ENCODE measurements around the gene ZMYND19. TPM values are rescaled to one million over a fixed set of nuclear protein-coding genes. Genes with fewer than 3 reads are reported as not detected.
A peak's percentile ranks its signal among the peaks of the same experiment; 100 is the strongest.

ZMYND19 gene
- total RNA-seq, 1 donor from 2014 or later: 31.4 TPM

DNA sequence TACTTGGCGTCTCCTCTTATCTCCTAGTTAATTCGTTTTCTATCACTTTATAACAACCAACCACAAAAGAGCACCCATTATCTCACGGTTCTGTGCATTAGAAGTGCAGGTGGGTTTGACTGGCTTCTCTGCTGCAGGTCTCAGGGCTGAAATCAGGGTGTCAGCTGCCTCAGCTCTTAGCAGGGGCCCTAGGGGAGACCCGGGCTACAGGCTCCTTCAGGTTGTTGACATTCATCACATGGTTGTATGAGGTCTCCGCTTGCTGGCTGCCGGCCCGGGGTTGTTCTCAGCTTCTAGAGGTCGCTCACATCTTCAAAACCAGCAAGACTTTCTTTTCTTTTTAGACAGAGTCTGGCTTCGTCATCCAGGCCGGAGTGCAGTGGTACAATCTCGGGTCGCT, 2.9 kb upstream of the ZMYND19 start:
- no peak for DNase-seq (ENCODE audit: extremely low spot score, unreplicated experiment)
- H3K36me3 Mint-ChIP-seq (ENCODE audit: unreplicated experiment): no peaks in the 10 kb centered on the region
- H3K27me3 Mint-ChIP-seq (ENCODE audit: unreplicated experiment): no peaks in the 10 kb centered on the region
- no peaks in the 10 kb centered on the region for H3K9me3 Mint-ChIP-seq (ENCODE audit: unreplicated experiment)
- H3K4me1 Mint-ChIP-seq (ENCODE audit: unreplicated experiment): peaks cover 10% of the 10 kb centered on the region
- H3K27ac Mint-ChIP-seq (ENCODE audit: unreplicated experiment): no peak overlapping the region
- H3K4me3 Mint-ChIP-seq (ENCODE audit: unreplicated experiment): peak overlapping the region; percentile 29
- TF ChIP-seq, protein P1, sequence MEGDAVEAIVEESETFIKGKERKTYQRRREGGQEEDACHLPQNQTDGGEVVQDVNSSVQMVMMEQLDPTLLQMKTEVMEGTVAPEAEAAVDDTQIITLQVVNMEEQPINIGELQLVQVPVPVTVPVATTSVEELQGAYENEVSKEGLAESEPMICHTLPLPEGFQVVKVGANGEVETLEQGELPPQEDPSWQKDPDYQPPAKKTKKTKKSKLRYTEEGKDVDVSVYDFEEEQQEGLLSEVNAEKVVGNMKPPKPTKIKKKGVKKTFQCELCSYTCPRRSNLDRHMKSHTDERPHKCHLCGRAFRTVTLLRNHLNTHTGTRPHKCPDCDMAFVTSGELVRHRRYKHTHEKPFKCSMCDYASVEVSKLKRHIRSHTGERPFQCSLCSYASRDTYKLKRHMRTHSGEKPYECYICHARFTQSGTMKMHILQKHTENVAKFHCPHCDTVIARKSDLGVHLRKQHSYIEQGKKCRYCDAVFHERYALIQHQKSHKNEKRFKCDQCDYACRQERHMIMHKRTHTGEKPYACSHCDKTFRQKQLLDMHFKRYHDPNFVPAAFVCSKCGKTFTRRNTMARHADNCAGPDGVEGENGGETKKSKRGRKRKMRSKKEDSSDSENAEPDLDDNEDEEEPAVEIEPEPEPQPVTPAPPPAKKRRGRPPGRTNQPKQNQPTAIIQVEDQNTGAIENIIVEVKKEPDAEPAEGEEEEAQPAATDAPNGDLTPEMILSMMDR (IDR thresholded peaks at IDR 0.05): no peak

DNA sequence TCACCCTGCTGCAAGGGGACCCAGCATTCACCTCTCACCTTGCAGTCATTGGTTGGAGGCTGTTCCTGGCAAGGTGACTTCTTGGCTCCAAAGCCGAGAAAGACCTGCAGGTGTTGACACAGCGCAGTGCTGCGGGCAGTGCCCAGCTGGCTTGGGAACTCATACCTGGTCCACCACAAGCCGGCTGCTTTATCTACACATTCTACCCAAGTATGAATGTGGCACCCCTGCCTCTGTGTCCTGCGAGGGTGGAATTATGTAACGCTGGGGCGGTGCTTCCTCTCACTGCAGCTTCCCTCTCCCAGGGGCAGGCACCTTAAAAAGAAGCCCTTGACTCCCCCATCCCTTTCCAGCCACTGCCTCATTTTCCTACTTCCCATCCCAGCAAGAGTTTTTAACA, 2.5 kb upstream of the ZMYND19 start:
- peaks cover 11% of the 10 kb centered on the region for H3K4me1 Mint-ChIP-seq (ENCODE audit: unreplicated experiment)
- no peak for DNase-seq (ENCODE audit: extremely low spot score, unreplicated experiment)
- no peaks in the 10 kb centered on the region for H3K27me3 Mint-ChIP-seq (ENCODE audit: unreplicated experiment)
- no peak overlapping the region for H3K27ac Mint-ChIP-seq (ENCODE audit: unreplicated experiment)
- TF ChIP-seq, protein P1 (IDR thresholded peaks at IDR 0.05): no peak
- peak overlapping the region; percentile 29 for H3K4me3 Mint-ChIP-seq (ENCODE audit: unreplicated experiment)
- peaks cover 4% of the 10 kb centered on the region for H3K36me3 Mint-ChIP-seq (ENCODE audit: unreplicated experiment)
- H3K9me3 Mint-ChIP-seq (ENCODE audit: unreplicated experiment): no peaks in the 10 kb centered on the region

DNA sequence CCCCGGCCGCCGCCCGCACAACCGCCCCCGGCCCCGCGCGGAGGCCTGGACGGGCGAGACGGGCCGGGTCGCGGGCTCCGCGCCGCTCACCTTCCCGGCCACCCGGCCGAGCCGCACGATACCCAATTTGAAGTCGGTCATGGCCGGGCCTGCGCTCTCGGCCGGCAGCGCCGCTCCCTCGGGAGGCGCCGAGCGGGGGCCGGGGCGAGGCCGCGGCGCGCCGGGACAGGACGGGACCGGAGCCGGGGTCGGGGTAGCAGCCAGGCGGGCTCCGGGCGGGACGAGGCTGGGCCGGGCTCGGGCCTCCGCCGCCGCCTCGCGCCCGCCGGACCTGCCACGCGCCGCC, 216 bp downstream of the ZMYND19 start:
- H3K4me1 Mint-ChIP-seq (ENCODE audit: unreplicated experiment): peaks cover 11% of the 10 kb centered on the region
- TF ChIP-seq, protein P1 (IDR thresholded peaks at IDR 0.05): no peak
- H3K36me3 Mint-ChIP-seq (ENCODE audit: unreplicated experiment): peaks cover 12% of the 10 kb centered on the region
- no peaks in the 10 kb centered on the region for H3K27me3 Mint-ChIP-seq (ENCODE audit: unreplicated experiment)
- DNase-seq (ENCODE audit: extremely low spot score, unreplicated experiment): no peak
- no peak overlapping the region for H3K27ac Mint-ChIP-seq (ENCODE audit: unreplicated experiment)
- H3K4me3 Mint-ChIP-seq (ENCODE audit: unreplicated experiment): no peak overlapping the region
- no peaks in the 10 kb centered on the region for H3K9me3 Mint-ChIP-seq (ENCODE audit: unreplicated experiment)

DNA sequence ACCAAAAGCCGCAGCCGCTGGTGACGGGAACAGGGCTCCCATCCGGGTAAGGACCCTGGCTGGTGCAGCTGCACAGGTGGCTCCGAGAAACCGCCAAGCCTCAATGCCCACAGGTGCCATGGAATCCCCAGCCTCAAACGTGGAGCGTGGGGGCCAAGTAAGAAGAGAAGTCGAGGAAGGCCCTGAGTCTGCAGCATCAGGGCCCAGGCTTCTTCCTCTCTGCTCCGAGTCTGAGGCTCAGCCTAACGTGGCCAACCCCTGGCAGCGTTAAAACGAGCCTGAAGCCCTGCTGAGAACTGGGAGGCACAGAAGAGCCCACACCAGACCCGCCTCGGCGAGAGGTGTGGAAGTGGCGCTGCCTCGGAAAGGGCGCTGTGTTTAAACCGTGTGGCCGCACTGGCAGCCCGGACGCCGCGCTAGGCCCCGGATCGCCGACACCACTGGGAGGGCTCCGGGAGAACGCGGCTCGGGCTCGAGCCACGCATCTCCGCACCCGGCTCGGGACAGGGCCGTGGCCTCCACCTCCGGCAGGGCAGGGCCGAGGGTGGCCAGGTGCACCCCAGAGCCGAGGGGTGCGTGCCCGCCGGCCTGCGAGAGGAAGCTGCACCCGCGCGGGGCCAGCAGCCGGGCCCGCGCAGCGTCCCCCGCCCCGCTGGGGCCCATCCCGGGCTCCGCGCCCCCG, 730 bp downstream of the ZMYND19 start:
- Mint-ChIP-seq H3K36me3 (ENCODE audit: unreplicated experiment) (peaks cover 15% of the 10 kb centered on the region), H3K27ac (ENCODE audit: unreplicated experiment) (no peak overlapping the region), H3K27me3 (ENCODE audit: unreplicated experiment) (no peaks in the 10 kb centered on the region), H3K4me3 (ENCODE audit: unreplicated experiment) (peak overlapping the region; percentile 79), H3K9me3 (ENCODE audit: unreplicated experiment) (no peaks in the 10 kb centered on the region), H3K4me1 (ENCODE audit: unreplicated experiment) (peaks cover 11% of the 10 kb centered on the region)
- no peak for DNase-seq (ENCODE audit: extremely low spot score, unreplicated experiment)
- TF ChIP-seq, protein P1 (IDR thresholded peaks at IDR 0.05): no peak

DNA sequence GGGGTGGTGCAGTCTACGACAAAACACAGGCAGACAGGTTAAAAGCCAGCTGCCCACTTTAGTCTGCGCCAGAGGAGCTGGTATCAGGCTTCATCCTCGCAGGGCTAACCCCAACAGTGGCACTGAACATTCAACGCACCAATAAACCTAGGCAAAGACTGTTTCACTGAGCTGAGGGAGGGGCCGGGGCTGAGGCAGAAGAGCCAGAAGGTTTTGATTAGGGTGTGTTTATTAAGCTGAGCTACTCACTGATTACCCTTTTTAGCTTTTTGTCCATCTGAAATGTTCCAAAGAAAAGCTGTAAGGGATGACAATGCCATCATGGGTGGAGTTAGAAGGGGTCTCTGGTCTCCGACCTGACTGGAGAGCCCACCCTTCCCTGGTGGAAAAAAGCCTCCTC, 1.4 kb downstream of the ZMYND19 start:
- H3K36me3 Mint-ChIP-seq (ENCODE audit: unreplicated experiment): peaks cover 15% of the 10 kb centered on the region
- no peak for DNase-seq (ENCODE audit: extremely low spot score, unreplicated experiment)
- no peak overlapping the region for H3K27ac Mint-ChIP-seq (ENCODE audit: unreplicated experiment)
- H3K9me3 Mint-ChIP-seq (ENCODE audit: unreplicated experiment): no peaks in the 10 kb centered on the region
- peak overlapping the region; percentile 79 for H3K4me3 Mint-ChIP-seq (ENCODE audit: unreplicated experiment)
- peaks cover 11% of the 10 kb centered on the region for H3K4me1 Mint-ChIP-seq (ENCODE audit: unreplicated experiment)
- TF ChIP-seq, protein P1 (IDR thresholded peaks at IDR 0.05): no peak
- no peaks in the 10 kb centered on the region for H3K27me3 Mint-ChIP-seq (ENCODE audit: unreplicated experiment)
